Smooth muscle cell (in vitro differentiated cells): ENCODE results near the gene PCDHGB3. TPM values are rescaled to one million over a fixed set of nuclear protein-coding genes. Genes with fewer than 3 reads are reported as not detected.
"Not testable (repeated sequence)": the region's sequence is repeated elsewhere in the genome, so short reads cannot be mapped to it uniquely, and the experiment has no call there.

ENCODE experiments used
- DNase-seq: peaks from one replicate; lab custom pipeline; 2025; ENCODE audit not compliant: unreplicated experiment; lab: John Stamatoyannopoulos, UW
- H2AFZ ChIP-seq: fragments of 200-600 bp; sonication (generic); 2 replicates; pipeline ENCODE4 v1.6.0; 2016; ENCODE audit warnings: antibody characterized with exemption, low read depth, mild to moderate bottlenecking
- H3F3A ChIP-seq: fragments of 200-600 bp; sonication (generic); 2 replicates; pipeline ENCODE4 v1.6.0; 2017; ENCODE audit warnings: antibody characterized with exemption, low read depth
- H3K27ac ChIP-seq: fragments of 200-600 bp; sonication (generic); 2 replicates; pipeline ENCODE4 v1.5.1; 2016; ENCODE audit warnings: low read depth, mild to moderate bottlenecking
- H3K27me3 ChIP-seq: fragments of 200-600 bp; sonication (generic); 2 replicates; pipeline ENCODE4 v1.6.1; 2016; ENCODE audit warnings: low read depth, mild to moderate bottlenecking
- H3K36me3 ChIP-seq: fragments of 200-600 bp; sonication (generic); 2 replicates; pipeline ENCODE4 v1.5.1; 2016; ENCODE audit warnings: low read depth
- H3K4me1 ChIP-seq: fragments of 200-600 bp; sonication (generic); 2 replicates; pipeline ENCODE4 v1.5.1; 2016; ENCODE audit warnings: low read depth
- H3K4me2 ChIP-seq: fragments of 200-600 bp; sonication (generic); 2 replicates; pipeline ENCODE4 v1.6.0; 2016; ENCODE audit warnings: mild to moderate bottlenecking
- H3K4me3 ChIP-seq: fragments of 200-600 bp; sonication (generic); 2 replicates; pipeline ENCODE4 v1.5.1; 2016; ENCODE audit warnings: mild to moderate bottlenecking
- H3K79me2 ChIP-seq: fragments of 200-600 bp; sonication (generic); 2 replicates; pipeline ENCODE4 v1.6.0; 2016; ENCODE audit warnings: low read depth, mild to moderate bottlenecking
- H3K9ac ChIP-seq: fragments of 200-600 bp; sonication (generic); 2 replicates; pipeline ENCODE4 v1.6.0; 2016; ENCODE audit warnings: low read depth
- H3K9me3 ChIP-seq: fragments of 200-600 bp; sonication (generic); replicated peaks from 2 replicates; pipeline ENCODE4 v1.5.1; 2016; ENCODE audit warnings: low read depth
- H4K20me1 ChIP-seq: fragments of 200-600 bp; sonication (generic); 2 replicates; pipeline ENCODE4 v1.6.0; 2016; ENCODE audit warnings: low read depth
- CTCF ChIP-seq: fragments of 200-600 bp; sonication (generic); IDR thresholded peaks from 2 replicates; pipeline ENCODE4 v1.5.1; 2017; ENCODE audit warnings: borderline replicate concordance, mild to moderate bottlenecking, antibody characterized with exemption; ENCODE audit not compliant: insufficient read depth, poor library complexity, severe bottlenecking
- WGBS: methylation state at CpG from one replicate; pipeline ENCODE4 v1.1.7; 2016; ENCODE audit warnings: low lambda C conversion rate; 5-methylcytosine and 5-hydroxymethylcytosine counted together
- polyA plus RNA-seq: library from polyadenylated mRNA; unstranded; fragments of >200 nt; fragmentation: Nextera tagmentation; extraction: Ambion mirVana; gene quantifications from 2 replicates; pipeline ENCODE4 v1.2.1, GENCODE V29; 2016
- total RNA-seq: library from RNA; depleted of rRNA; stranded (reverse); fragments of >200 nt; gene quantifications from 2 replicates; pipeline ENCODE4 v1.2.3, GENCODE V29; 2014

The PCDHGB3 gene
- total and polyA plus RNA-seq, 2 experiments from 2014 or later = not detected

DNA sequence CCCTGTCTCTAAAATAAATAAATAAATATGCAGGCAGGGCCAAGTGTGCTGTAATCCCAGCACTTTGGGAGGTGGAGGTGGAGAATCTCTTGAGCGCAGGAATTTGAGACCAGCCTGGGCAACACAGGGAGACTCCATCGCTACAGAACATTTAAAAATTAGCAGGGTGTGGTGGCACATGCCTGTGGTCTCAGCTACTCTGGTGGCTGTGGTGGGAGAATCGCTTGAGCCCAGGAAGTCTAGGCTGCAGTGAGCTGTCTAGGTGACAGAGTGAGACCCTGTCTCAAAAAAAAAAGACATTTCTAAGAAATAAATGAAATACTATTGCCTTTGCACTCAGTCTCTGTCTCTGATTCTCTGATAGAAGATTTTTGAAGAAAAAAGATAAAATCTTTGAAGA lies 41.5 kb downstream of the PCDHGB3 start:
- Histone ChIP-seq H4K20me1 (no peaks in the 10 kb centered on the region), H3K4me3 (peak overlapping the region; percentile 66), H3K79me2 (peaks cover 29% of the 10 kb centered on the region), H3K27me3 (no peaks in the 10 kb centered on the region), H3K9ac (no peak overlapping the region), H3K4me1 (no peaks in the 10 kb centered on the region), H3K36me3 (peaks cover 6% of the 10 kb centered on the region), H3F3A (no peaks in the 10 kb centered on the region), H3K27ac (no peak overlapping the region), H3K4me2 (peak overlapping the region; percentile 86), H3K9me3 (no peaks in the 10 kb centered on the region), H2AFZ (no peak overlapping the region)
- TF ChIP-seq CTCF = no peak
- 84% methylated on average over 3 of the region's 3 CpGs for WGBS
- DNase-seq = no peak

GRCh38 chr5:141412854-141413539 lies 43.0 kb downstream of the PCDHGB3 start, which contains the start of gene PCDHGA10:
PCDHGA10 (plus strand) TSS chr5:141412987; CDS start chr5:141413176, 189 bp downstream.
- no peak for DNase-seq
- Histone ChIP-seq H3K4me2 (peak within 1 kb of the TSS; percentile 86), H3K27me3 (no peaks in the 10 kb centered on the region), H4K20me1 (no peaks in the 10 kb centered on the region), H3K9ac (peak within 1 kb of the TSS; percentile 63), H3K4me1 (peaks cover 5% of the 10 kb centered on the region), H3K36me3 (peaks cover 7% of the 10 kb centered on the region), H3K4me3 (peak within 1 kb of the TSS; percentile 66), H3K9me3 (no peaks in the 10 kb centered on the region), H2AFZ (peak within 1 kb of the TSS; percentile 92), H3F3A (no peaks in the 10 kb centered on the region), H3K27ac (peak within 1 kb of the TSS; percentile 55), H3K79me2 (peaks cover 36% of the 10 kb centered on the region)
- 38% methylated on average over 31 of the region's 31 CpGs for WGBS
- TF ChIP-seq CTCF = peak; percentile 64

DNA sequence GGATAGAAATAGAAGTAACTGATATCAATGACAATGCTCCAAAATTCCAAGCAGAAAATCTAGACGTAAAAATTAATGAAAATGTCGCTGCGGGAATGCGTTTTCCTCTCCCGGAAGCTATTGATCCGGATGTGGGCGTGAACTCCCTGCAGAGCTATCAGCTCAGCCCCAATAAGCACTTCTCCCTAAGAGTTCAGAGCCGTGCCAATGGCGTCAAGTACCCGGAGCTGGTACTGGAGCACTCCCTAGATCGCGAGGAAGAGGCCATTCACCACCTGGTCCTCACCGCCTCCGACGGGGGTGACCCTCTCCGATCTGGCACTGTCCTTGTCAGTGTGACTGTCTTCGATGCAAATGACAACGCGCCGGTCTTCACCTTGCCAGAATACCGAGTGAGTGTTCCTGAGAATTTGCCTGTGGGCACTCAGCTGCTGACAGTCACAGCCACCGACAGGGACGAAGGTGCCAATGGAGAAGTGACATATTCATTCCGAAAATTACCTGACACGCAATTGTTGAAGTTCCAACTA lies 43.6 kb downstream of the PCDHGB3 start:
- Histone ChIP-seq H3K27me3 (no peaks in the 10 kb centered on the region), H3K4me1 (peaks cover 5% of the 10 kb centered on the region), H3K9ac (no peak overlapping the region), H3K4me3 (peak overlapping the region; percentile 66), H2AFZ (peak overlapping the region; percentile 92), H3F3A (no peaks in the 10 kb centered on the region), H3K4me2 (peak overlapping the region; percentile 86), H3K36me3 (peaks cover 7% of the 10 kb centered on the region), H4K20me1 (no peaks in the 10 kb centered on the region), H3K27ac (no peak overlapping the region), H3K9me3 (no peaks in the 10 kb centered on the region), H3K79me2 (peaks cover 38% of the 10 kb centered on the region)
- no peak for TF ChIP-seq CTCF
- DNase-seq = no peak
- WGBS = 64% methylated on average over 25 of the region's 25 CpGs

DNA sequence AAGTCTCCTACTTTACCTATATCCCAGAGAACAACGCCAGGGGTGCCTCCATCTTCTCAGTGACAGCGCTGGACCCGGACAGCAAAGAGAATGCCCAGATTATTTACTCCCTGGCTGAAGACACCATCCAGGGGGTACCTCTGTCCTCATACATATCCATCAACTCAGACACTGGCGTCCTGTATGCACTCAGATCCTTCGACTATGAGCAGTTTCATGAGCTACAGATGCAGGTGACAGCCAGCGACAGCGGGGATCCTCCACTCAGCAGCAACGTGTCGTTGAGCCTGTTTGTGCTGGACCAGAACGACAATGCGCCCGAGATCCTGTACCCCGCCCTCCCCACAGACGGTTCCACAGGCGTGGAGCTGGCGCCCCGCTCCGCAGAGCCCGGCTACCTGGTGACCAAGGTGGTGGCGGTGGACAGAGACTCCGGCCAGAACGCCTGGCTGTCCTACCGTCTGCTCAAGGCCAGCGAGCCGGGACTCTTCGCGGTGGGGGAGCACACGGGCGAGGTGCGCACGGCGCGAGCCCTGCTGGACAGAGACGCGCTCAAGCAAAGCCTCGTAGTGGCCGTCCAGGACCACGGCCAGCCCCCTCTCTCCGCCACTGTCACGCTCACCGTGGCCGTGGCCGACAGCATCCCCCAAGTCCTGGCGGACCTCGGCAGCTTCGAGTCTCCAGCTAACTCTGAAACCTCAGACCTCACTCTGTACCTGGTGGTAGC lies 44.7 kb downstream of the PCDHGB3 start:
- H3K79me2 ChIP-seq = peaks cover 46% of the 10 kb centered on the region
- H3K9ac ChIP-seq, H3K27me3 ChIP-seq, H3K4me1 ChIP-seq, H4K20me1 ChIP-seq, H3K36me3 ChIP-seq, H3K4me3 ChIP-seq, H3F3A ChIP-seq, H3K27ac ChIP-seq, DNase-seq, H3K9me3 ChIP-seq, H3K4me2 ChIP-seq, H2AFZ ChIP-seq: not testable (repeated sequence)
- WGBS = 98% methylated on average over 45 of the region's 46 CpGs

DNA sequence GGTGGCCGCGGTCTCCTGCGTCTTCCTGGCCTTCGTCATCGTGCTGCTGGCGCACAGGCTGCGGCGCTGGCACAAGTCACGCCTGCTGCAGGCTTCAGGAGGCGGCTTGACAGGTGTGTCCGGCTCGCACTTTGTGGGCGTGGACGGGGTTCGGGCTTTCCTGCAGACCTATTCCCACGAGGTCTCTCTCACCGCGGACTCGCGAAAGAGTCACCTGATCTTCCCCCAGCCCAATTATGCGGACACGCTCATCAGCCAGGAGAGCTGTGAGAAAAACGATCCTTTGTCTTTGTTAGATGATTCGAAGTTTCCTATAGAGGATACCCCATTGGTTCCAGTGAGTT lies 45.2 kb downstream of the PCDHGB3 start:
- 99% methylated on average over 24 of the region's 24 CpGs for whole genome bisulfite sequencing
- not testable (repeated sequence) for H3K4me2 ChIP-seq, H2AFZ ChIP-seq, DNase-seq, H3K27me3 ChIP-seq, H3F3A ChIP-seq, H3K4me1 ChIP-seq, H3K27ac ChIP-seq, H3K4me3 ChIP-seq, H3K9me3 ChIP-seq, H3K9ac ChIP-seq, H4K20me1 ChIP-seq
- Histone ChIP-seq H3K36me3 (peaks cover 12% of the 10 kb centered on the region), H3K79me2 (peaks cover 52% of the 10 kb centered on the region)
